Stimulated activated CD8-positive, alpha-beta memory T cell treated with anti-CD3 and anti-CD28 coated beads, Interleukin-15, amount 100 ng/mL, for 1 hour (primary cell): ENCODE measurements around the gene MVP.
"Not testable (repeated sequence)": the region's sequence is repeated elsewhere in the genome, so short reads cannot be mapped to it uniquely, and the experiment has no call there.

Experiments used
- DNase-seq: peaks from one replicate; pipeline ENCODE4 v3.0.0-alpha.2; 2020; ENCODE audit warnings: low read depth

MVP gene

GRCh38 chr16:29843931-29844330 lies 23.7 kb downstream of the MVP start:
- no peak for DNase-seq

- no peak for DNase-seq
These were observed 24.5 kb downstream of the MVP start for GRCh38 chr16:29844575-29845331.

GRCh38 chr16:29845656-29846055 lies 25.4 kb downstream of the MVP start:
- no peak for DNase-seq

GRCh38 chr16:29848420-29849297 lies 28.4 kb downstream of the MVP start:
- DNase-seq: peak; percentile 68

GRCh38 chr16:29849505-29849904 lies 29.2 kb downstream of the MVP start:
- no peak for DNase-seq

- no peak for DNase-seq
These were observed 30.7 kb downstream of the MVP start for GRCh38 chr16:29850998-29851397.

GRCh38 chr16:29852654-29853053 lies 32.4 kb downstream of the MVP start:
- DNase-seq: no peak

- DNase-seq: no peak
These were observed 34.3 kb downstream of the MVP start for GRCh38 chr16:29854520-29855100.

GRCh38 chr16:29857133-29857760 lies 37.0 kb downstream of the MVP start:
- no peak for DNase-seq

- DNase-seq: no peak
These were observed 38.0 kb downstream of the MVP start for GRCh38 chr16:29858149-29858849.

- no peak for DNase-seq
These were observed 38.7 kb downstream of the MVP start for GRCh38 chr16:29858974-29859373.

GRCh38 chr16:29860218-29860617 lies 40.0 kb downstream of the MVP start:
- no peak for DNase-seq

- DNase-seq: no peak
These were observed 42.2 kb downstream of the MVP start for GRCh38 chr16:29862383-29862883.

- peak; percentile 85 for DNase-seq
These were observed 42.8 kb downstream of the MVP start, which contains the start of gene CDIPT for GRCh38 chr16:29862884-29863668. TSS of gene CDIPT (minus strand) at chr16:29863226. CDS start at chr16:29862857, 369 bp downstream.

- DNase-seq: no peak
These were observed 43.4 kb downstream of the MVP start for GRCh38 chr16:29863669-29863984.

- no peak for DNase-seq
These were observed 43.9 kb downstream of the MVP start for GRCh38 chr16:29864205-29864604.

- DNase-seq: no peak
These were observed 48.2 kb downstream of the MVP start for GRCh38 chr16:29868396-29869009.

- DNase-seq: not testable (repeated sequence)
These were observed 48.8 kb downstream of the MVP start for GRCh38 chr16:29869067-29869466.

- no peak for DNase-seq
These were observed 51.7 kb downstream of the MVP start for GRCh38 chr16:29871822-29872546.

GRCh38 chr16:29873319-29873718 lies 53.1 kb downstream of the MVP start:
- DNase-seq: no peak
